Kidney tubule cell (primary cell): ENCODE measurements around the gene KCNK2.

ENCODE experiments used
- DNase-seq: peaks from one replicate; pipeline ENCODE4 v3.0.0-alpha.2; 2018; ENCODE audit warnings: low spot score

The KCNK2 gene, protein sequence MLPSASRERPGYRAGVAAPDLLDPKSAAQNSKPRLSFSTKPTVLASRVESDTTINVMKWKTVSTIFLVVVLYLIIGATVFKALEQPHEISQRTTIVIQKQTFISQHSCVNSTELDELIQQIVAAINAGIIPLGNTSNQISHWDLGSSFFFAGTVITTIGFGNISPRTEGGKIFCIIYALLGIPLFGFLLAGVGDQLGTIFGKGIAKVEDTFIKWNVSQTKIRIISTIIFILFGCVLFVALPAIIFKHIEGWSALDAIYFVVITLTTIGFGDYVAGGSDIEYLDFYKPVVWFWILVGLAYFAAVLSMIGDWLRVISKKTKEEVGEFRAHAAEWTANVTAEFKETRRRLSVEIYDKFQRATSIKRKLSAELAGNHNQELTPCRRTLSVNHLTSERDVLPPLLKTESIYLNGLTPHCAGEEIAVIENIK

DNA sequence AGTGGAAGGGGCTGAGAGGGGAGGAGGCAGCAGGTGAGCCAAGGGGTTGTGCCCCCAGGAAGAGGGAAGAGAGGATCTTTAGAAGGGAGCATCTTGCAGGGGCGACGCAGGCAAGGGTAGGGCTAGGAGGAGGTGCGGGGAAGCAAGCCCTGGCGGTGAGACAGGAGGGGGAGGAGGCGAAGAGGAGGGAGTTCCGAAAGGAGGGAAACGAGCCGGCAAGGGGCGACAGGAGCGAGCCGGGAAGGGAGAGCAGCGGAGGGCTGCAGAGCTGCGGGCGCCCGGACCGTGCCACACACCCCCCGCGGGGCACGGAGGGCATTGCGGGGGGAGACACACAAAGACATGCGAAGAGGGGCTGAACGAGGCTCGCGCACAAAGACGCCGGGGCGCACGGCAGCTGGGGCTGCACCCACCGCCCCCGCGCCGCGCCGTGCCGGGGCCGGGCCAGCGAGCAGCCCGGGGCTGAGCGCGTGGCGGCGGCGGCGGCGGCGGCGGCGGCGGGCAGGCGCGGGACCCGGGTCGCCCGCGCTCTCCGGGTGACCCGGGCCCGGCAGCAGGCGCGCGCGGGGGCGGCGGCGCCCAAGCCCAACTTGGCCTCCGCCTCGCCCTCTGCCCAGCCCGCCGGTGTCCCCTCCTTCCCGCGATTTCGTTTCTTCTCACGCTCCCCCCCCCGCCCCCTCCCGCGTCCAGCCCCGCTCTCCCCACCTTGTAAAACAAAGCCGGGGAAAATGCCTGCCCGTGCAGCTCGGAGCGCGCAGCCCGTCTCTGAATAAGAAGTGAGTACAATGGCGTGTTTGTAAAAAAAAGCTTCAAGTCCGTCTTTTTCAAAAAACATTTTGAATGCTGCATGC is at the start of gene KCNK2:
TSS of gene KCNK2 (plus strand) at position 206 of the 851 bp plus-strand sequence. CDS start 649 bp downstream, outside the sequence.
- DNase-seq, result no peak

DNA sequence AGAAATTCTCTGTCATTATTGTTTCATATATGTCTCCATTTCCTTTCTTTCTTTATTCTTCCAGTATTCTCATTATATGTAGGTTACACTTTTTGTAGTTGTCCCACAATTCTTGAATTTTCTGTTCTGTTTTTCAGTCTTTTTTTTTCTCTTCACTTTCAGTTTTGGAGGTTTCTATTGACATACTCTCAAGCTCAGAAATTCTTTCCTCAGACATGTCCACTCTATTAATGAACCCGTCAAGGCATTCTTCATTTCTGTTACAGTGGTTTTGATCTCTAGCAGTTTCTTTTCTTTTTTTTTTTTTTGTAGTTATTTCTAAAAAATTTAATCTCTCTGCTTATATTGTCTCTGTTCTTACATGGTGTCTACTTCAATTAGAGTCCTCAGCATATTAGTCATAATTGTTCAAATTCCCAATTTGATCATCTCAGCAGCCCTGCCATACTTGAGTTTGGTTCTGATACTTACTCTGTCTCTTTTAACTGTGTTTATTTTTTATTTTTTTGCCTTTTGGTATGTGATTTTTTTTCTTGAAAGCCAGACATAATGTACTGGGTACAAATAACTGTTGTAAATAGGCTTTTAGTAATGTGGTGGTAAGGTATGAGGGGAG is 49.5 kb upstream of the KCNK2 start:
- no peak for DNase-seq

DNA sequence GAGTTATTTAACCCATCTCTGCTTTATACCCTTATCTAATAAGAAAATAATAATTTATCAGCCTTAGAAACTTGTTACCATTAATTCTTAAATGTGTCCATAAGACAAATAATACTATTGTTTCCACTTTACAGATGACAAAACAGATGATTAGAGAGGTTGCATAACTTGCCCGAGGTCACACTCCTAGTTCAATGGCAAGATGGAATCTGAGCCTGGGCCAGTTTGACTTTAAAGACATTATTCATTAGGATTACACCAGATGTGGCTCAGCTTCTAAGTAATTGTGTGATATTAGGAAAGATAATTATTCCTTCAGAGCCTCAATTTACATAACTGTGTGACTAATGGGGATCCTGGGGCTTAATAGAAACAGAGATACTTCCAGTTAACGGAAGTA is 42.3 kb upstream of the KCNK2 start:
- no peak for DNase-seq

DNA sequence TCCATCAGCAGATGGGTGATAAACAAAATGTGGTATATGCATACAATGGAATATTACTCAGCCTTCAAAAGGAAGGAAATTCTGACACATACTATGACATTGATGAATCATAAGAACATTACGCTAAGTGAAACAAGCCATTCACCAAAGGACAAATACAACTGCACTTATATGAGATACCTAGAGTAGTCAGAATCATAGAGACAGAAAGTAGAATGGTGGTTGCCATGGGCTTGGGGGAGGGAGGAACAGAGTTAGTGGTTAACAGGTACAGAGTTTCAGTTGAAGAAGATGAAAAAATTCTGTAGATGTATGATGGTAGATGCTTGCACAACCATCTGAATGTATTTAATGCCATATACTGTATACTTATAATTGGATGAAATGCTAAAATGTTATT is 39.1 kb upstream of the KCNK2 start:
- peak; percentile 42 for DNase-seq

DNA sequence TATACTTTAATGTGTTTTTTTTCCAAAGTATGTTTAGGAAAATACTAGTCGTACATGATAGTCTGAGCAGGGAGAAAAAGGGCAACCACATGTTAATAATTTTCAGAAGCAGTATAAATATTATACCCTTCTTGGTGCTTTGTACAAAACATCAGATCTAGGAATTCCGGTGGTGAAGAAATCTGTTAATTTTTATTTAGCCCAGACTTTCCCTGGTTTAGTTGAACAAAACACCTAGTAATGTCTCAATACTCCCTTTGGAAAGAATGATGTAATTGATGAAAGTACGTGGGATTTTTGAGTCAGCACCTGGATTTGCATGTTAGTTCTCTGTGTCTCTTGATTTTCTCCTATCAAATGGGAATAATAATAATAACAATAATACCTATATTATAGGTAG is 38.4 kb upstream of the KCNK2 start:
- peak; percentile 94 for DNase-seq

DNA sequence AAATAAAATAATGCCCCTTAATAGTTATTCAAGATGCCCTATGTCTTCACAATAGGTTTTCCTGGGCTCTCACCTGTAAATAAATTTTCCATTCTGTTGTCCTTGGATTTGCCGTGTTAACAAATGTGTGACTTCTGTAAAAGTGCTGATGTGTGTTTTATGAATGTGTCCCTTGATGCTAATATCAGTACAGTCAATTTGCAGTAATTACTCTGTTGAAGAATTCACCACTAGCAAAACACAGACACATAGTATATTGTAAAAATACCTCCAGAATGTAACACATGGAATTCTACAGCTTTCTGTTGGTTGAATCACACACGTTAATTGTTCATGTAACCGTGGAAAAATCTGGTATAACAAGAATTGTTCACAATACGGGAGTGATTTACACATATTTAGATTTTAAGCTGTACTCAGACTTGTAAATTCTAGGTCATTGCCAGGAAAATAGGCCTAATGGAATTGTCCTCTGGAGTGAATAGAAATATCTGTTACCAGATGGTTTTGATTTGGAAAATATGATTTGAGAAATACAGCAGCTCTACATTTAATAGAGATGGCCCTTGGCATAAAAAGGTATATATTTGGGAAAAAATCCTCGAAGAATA is 36.7 kb upstream of the KCNK2 start:
- DNase-seq, result no peak

DNA sequence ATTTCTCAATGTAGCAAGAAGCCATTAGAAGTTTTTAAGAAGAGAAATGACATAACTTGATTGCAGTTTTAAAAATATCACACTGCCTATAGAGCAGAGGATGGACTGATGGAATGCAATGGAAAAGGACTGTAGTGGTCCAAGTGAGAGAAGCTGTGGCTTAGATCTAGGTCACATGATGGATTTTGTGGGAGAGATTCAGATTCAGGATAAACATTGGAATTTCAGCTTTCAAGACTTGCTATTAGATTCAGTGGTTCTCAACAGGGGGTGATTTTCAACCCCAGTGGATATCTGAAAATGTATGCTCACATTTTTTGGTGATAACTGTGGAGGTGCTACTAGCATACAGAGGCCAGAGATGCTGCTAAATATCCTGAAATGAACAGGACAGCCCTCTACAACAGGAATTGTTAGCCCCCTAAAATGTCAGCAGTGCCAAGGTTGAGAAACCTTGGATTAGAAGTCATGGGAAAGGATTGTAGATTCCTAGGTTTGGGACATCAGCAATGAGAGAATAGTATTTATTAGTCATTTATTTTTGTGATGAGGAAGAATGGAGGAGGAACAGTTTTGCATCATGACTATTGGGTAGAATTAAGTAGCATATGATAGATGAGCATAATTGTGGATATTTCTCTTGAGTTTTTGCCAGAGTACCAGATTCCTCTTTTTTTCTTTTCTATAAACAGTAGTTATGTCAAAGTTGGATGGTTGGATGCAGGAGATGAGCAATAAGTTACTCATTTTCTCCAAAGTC is 30.1 kb upstream of the KCNK2 start:
- no peak for DNase-seq

DNA sequence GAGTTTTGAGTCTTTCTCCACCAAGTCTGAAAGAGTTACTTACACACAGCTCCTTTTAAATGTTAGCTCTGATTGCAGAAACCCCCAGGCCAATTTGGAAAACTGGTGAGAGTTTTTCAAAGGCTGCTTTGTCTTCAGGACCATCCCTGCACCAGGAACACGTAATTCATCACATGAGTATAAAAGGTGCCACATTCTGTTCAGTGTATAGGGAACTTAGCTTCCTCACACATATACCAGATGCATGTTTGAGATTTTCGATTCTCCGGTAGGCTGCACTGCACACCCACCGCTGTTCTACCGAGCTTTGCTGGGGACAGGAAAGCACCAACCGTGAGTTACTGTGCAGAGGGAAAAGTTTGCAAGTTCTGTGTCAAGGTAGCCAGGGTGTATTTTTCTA is 28.3 kb upstream of the KCNK2 start:
- DNase-seq, result no peak

DNA sequence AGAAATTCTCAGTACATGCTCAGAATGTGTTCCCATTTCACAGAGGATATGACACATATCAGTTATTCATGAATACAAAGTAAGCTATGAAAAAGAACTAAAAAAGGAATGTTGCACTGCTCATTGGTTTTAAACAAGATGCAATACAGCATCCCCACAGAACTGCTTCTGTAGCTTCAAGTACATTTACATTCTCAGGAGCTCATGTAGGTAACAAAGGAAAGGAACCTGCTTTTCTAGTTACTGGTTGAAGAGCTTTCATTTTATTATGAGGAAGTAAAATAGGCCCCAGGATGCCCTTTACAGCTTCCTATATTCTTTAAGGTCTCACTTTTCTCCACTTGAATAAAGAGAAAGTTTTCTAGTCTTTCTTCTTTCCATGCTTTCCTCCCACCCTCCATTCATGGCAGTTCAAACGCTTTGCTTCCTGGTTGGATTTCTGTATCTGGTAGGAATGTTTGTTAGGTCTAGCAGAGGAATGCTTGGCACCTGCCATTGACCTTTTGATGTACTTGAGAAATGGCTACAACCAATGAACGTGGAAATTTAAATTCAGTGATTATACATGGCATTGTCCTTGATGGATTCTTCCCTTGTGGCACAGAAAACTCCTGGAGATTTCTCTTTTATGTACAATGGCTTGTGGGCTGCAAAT is 27.1 kb upstream of the KCNK2 start:
- DNase-seq, result peak; percentile 12

DNA sequence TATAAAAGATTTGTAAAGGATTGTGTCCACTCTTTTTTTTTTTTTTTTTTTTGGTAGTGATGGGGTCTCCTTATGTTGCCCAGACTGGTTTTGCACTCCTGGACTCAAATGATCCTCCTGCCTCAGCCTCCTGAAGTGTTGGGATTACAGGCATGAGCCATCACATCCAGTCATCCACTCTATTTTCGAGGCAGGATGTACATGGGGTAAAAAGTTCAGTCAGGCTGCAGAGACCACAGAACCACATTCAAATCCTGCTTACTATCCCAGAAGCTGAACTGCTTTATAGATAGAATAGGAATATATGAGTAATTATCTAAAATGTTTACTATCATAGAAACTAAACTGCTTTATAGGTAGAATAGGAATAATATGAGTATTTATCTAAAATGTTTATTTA is 26.0 kb upstream of the KCNK2 start:
- DNase-seq, result peak; percentile 42

DNA sequence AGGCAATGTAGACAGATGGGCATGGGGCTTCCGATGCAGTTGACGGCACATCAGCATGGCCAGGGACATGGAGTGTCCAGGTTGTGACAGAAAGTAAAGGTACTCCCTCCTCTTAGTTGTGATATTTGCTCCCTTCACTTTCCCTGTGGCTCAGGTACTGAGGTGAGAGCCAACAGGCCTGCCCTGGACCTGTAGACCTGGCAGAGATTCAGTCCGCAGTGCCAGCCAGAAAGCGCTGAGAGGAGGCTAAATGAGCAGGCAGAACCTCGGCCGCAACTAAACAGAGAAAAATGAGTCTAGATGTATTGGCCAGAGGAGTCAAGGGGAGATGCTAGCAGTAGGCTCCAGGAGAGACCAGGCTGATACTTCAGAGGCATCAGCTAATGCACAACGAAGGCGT is 22.6 kb upstream of the KCNK2 start:
- no peak for DNase-seq

DNA sequence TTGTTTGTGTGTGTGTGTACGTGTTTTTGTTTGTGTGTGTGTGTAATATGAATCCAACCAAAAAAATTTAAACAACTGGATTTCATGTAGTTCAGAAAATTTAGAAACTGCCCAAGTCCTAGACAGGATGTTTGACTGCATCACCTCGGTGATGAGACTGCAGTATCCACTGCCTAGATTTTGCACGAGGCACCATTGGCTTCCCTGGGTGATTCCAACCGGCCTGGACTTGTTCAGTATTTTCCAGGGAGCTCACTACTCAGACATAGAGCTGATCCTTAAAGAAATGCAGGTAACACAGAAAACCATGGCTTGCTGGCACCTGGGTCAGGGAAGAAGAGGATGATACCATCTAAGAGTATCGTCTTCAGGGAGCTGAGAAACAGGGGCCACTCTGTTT is 18.2 kb upstream of the KCNK2 start:
- no peak for DNase-seq

DNA sequence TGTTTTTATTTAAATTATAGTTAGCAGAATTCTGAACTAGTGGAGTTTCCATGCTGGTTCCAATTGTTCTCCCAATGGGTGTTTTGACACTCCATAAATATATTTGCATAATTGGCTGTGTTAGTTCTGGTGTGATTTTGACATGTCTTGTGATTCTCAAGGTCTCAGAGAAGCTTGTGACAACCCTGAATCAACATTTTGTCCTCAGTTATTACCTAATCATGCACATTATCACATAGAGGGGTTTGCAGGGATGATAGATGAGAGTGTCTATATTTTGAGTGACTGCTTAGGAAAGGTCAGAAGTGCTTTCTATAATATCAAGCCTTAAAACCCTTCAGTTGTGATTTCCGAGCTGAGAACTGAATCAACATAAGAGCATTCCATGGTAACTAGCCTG is 11.5 kb upstream of the KCNK2 start:
- no peak for DNase-seq

DNA sequence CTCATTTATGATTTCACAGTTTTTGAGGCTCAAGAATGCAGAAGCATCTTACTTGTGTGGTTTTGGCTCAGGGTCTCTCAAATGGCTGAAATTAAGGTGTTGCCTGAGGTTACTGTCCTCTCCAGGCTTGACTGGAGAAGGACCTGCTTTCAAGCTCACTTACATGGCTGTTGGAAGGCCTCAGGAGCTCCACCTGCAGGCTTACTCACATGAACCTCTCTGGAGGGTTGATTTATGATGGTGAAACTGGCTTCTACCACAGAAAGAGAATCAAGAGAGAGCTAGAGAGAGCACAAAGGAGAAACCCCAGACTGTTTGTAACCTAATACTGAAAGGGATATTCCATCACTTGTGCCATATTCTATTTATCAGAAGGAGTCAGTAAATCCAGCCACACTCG is 6.2 kb upstream of the KCNK2 start:
- peak; percentile 62 for DNase-seq

DNA sequence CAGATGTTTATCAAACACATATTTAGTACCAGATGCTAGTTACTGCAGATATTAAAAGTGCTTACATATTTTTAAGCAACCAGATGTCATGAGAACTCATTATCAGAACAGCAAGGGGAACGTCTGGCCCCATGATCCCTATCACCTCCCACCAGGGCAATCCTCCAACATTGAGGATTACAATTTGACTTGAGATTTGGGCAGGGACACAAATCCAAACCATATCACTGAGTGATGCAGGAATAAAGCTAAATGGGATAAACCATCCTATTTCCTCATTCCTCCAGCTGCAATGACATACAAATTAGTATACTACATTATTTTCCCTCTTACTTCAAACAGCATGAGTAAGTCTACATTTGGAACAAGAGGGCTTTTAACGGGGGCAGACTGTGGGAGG is 3.1 kb upstream of the KCNK2 start:
- no peak for DNase-seq

DNA sequence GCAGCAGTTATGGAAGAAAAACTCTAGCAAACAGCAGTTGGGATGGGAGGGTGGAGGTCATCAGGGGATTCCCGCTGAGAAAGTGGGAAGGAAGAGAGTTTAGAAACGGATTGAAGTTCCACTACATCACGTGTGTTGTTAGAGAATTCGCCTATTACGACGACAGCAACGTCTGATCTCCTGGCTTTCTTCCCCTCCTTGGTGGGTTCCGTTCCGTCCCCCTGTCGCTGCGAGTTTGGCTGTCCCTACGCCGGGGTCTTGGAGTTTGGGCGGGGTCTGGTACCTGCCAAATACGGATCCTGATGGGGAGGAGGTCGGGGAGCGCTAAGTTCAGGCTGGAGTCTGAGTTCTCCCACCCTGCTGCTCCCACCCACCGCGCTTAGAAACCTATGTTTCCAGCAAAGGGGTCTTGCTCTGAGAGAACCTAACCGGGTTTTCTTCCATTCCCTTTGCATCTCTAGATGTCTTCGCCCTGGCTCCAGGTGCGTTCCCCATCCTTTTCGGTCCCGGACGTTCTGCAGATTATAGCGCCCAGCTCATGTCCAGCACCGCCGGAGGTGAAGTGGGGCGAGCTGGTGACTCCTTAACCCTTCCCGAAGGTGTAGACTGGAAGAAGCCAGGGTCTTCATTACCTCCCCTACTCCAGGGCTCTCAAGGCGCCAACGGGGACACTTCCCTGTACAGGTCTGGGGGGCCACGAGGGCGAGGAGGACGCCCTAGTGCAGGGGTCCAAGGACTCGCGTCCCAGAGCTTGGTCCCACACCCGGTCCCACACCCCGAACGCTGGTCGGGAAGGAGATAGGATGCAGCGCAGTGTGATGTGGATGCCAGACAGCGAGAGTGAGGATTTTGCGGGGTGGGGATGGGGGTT is 641 bp upstream of the KCNK2 start:
- DNase-seq, result no peak

DNA sequence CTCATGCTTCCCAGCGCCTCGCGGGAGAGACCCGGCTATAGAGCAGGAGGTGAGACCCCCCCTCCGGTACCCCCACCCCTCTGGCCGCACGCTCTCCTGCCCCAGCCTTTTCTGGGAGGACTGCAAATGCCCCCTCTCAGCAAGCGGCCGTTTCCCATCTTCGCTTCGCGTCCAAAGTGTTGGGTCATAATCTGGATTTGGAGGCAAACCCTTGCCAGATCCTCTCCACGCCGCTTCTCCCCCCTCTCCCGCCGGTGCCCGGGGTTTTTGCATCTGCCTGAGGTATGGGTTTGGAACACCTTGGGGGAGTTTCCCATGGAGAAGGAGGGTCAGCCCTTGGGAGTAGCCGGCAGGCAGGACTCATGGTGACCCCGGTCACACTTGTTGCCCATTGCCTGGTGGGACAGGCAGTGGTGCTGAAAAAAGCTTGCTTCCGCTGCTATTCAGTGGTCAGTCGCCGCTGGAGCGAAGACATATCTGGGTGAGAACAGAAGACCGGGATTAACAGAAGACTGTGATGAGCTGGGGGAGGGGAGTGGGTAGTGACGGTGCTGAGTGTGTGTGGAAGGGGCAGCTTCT is 935 bp downstream of the KCNK2 start:
- DNase-seq, result peak; percentile 15

DNA sequence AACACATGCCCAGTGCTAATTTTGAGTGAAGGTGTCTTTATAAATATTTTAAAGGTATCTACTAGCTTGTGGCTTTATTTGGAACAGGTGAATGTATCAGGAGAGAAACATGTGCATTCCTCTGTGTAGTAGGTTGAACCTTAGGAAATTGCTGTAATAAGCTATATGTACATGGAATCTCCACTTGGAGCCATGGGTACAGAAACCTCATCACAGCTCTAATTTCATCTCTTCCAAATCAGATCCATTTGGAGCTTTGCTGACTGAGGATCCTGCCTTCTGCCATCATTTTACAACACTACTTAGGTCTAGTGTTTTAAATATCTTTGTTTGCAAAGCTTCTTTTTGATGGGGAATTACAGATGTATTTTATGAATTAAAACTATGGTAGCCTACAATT is 2.1 kb downstream of the KCNK2 start:
- no peak for DNase-seq

DNA sequence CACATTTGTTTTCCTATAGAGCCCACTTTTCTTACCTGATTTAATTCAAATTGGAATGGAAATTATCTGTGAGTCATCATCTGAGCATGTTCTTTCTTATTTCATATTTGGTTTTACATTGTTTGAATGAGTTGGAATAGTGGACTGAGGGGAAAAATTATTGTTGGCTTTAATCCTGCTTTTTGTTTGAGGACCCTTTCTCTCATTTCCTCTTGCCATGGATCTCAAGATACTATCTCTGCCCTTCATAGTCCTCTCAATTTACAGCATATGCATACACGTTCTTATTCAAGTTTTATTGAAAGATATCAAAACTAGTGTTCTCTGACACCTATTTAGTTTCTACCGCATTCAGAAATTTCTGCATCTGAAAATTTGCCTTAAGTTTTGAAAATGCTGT is 5.1 kb downstream of the KCNK2 start:
- no peak for DNase-seq

DNA sequence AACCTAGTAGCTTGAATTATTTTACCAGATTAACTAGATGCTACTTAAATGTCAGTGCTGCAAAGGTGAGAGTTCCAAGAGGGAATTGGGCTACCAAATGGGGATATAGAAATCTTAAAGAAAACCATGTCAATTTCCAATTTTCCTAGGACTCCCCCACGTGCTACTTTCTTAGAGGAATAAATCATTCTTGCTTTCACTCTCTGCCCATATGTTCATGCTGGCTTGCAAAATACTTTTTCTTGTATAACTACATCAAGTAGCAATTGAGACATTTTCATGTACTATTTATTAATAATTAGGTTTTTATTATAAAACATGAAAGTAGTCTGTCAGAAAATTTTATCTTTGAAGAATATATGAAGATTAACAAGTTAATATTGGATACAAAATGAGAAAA is 11.8 kb downstream of the KCNK2 start:
- no peak for DNase-seq
